AG09319 (cell line): Measurements from ENCODE around the gene DPP8.

Source experiments
- DNase-seq: peaks from one replicate; pipeline ENCODE4 v3.0.0-alpha.2; 2010; ENCODE audit warnings: low read depth; ENCODE audit errors: extremely low read depth
- CTCF ChIP-seq: IDR thresholded peaks from 2 replicates; pipeline ENCODE4 v1.5.1; 2011; ENCODE audit warnings: low read depth, mild to moderate bottlenecking, inconsistent platforms, low read length, moderate library complexity

DPP8 gene

GRCh38 chr15:65413760-65414144 is 103.7 kb downstream of the DPP8 start:
- DNase-seq, result no peak
- TF ChIP-seq CTCF, result no peak

- DNase-seq, result no peak
- TF ChIP-seq CTCF, result no peak
Observed at GRCh38 chr15:65413051-65413759, 104.3 kb downstream of the DPP8 start.

DNA sequence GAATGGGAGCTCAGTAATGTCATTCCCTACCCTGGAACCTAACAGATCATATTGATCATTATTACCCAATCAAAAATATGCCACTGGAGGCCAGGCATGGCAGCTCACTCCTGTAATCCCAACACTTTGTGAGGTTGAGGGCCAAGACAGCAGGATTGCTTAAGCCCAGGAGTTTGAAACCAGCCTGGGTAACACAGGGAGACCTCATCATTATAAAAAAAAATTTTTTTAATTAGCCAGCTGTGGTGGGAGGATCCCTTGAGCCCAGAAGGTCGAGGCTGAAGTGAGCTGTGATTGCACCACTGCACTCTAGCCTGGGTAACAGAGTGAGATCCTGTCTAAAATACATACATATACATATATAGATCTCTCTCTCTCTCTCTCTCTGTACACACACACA is 104.9 kb downstream of the DPP8 start:
- TF ChIP-seq CTCF, result no peak

GRCh38 chr15:65411465-65412071 is 105.9 kb downstream of the DPP8 start:
- no peak for DNase-seq
- no peak for TF ChIP-seq CTCF

More for the DNA sequence above, 104.9 kb downstream of the DPP8 start:
- no peak for DNase-seq

GRCh38 chr15:65410972-65411371 is 106.5 kb downstream of the DPP8 start:
- no peak for TF ChIP-seq CTCF
- DNase-seq, result no peak

GRCh38 chr15:65410036-65410435 is 107.5 kb downstream of the DPP8 start:
- DNase-seq, result no peak
- TF ChIP-seq CTCF, result no peak

GRCh38 chr15:65409036-65409631 is 108.4 kb downstream of the DPP8 start:
- peak; percentile 89 for DNase-seq

More at GRCh38 chr15:65409036-65409631, 108.4 kb downstream of the DPP8 start:
- no peak; the same call in 1 of the 2 replicates for TF ChIP-seq CTCF
